ENCODE results near the gene FGF14. TPM values are rescaled to one million over a fixed set of nuclear protein-coding genes. Genes with fewer than 3 reads are reported as not detected.

FGF14 gene
- polyA plus RNA-seq, 1 of the 3 experiments (the other 2 are of a cell fraction) = 0.20 TPM

- no peak overlapping the region for H2AFZ ChIP-seq (ENCODE audit: low read depth)
- WGBS (ENCODE audit: low lambda C conversion rate) = 69% methylated on average over 8 of the region's 8 CpGs
- no peaks in the 10 kb centered on the region; the same call in 1 of the 2 replicates for H3K27me3 ChIP-seq (ENCODE audit: insufficient read depth)
- no peak overlapping the region for H3K4me3 ChIP-seq (ENCODE audit: low read depth in 2 of 2, low read length in 1 of 2)
- H3K9me2 ChIP-seq = no peaks in the 10 kb centered on the region
- peaks cover 0 to 3% of the 10 kb centered on the region in 2 experiments; a peak in 2 of 4 replicates for H3K4me1 ChIP-seq (ENCODE audit: control insufficient read depth in 1 of 2, insufficient read depth in 2 of 2, low read depth in 1 of 2, low read length in 1 of 2)
- CTCF ChIA-PET = interaction anchor here (1.3 to 1.4 kb wide), 2 partner anchors 10 to 192 kb away, joined by 3 to 4 read pairs; no protein-coding TSS in a partner anchor
- DNase-seq = no peak
- peaks cover 0 to 8% of the 10 kb centered on the region in 2 experiments for H3K36me3 ChIP-seq (replicated peaks in 1 of 2; ENCODE audit: control insufficient read depth in 1 of 2, insufficient read depth in 2 of 2, low read length in 1 of 2)
- H4K20me1 ChIP-seq (ENCODE audit: insufficient read depth) = no peaks in the 10 kb centered on the region
- H3F3A ChIP-seq (replicated peaks; ENCODE audit: insufficient read depth) = no peaks in the 10 kb centered on the region
- H3K4me2 ChIP-seq = no peak overlapping the region
- no peaks in the 10 kb centered on the region for H3K9me3 ChIP-seq
- POLR2A ChIA-PET = no interaction called here
- no peak overlapping the region for H3K27ac ChIP-seq (ENCODE audit: low read depth in 2 of 2, low read length in 1 of 2)
- TF ChIP-seq, protein P1, sequence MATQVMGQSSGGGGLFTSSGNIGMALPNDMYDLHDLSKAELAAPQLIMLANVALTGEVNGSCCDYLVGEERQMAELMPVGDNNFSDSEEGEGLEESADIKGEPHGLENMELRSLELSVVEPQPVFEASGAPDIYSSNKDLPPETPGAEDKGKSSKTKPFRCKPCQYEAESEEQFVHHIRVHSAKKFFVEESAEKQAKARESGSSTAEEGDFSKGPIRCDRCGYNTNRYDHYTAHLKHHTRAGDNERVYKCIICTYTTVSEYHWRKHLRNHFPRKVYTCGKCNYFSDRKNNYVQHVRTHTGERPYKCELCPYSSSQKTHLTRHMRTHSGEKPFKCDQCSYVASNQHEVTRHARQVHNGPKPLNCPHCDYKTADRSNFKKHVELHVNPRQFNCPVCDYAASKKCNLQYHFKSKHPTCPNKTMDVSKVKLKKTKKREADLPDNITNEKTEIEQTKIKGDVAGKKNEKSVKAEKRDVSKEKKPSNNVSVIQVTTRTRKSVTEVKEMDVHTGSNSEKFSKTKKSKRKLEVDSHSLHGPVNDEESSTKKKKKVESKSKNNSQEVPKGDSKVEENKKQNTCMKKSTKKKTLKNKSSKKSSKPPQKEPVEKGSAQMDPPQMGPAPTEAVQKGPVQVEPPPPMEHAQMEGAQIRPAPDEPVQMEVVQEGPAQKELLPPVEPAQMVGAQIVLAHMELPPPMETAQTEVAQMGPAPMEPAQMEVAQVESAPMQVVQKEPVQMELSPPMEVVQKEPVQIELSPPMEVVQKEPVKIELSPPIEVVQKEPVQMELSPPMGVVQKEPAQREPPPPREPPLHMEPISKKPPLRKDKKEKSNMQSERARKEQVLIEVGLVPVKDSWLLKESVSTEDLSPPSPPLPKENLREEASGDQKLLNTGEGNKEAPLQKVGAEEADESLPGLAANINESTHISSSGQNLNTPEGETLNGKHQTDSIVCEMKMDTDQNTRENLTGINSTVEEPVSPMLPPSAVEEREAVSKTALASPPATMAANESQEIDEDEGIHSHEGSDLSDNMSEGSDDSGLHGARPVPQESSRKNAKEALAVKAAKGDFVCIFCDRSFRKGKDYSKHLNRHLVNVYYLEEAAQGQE (IDR thresholded peaks at IDR 0.05; ENCODE audit: low read depth, low read length) = no peak
- TF ChIP-seq TEAD4 (IDR thresholded peaks at IDR 0.05; ENCODE audit: borderline replicate concordance, insufficient read depth) (no peak), CHD2 (IDR thresholded peaks at IDR 0.05; ENCODE audit: low read length, partially characterized antibody) (no peak), YY1 (IDR thresholded peaks at IDR 0.05; ENCODE audit: low read depth) (no peak), TCF12 (IDR thresholded peaks at IDR 0.05) (no peak), POLR2AphosphoS5 (IDR thresholded peaks at IDR 0.05; ENCODE audit: low read depth, low read length) (no peak), FOSL2 (IDR thresholded peaks at IDR 0.05; ENCODE audit: borderline replicate concordance, low read depth) (no peak), MXI1 (IDR thresholded peaks at IDR 0.05; ENCODE audit: low read depth, low read length) (no peak), NRF1 (IDR thresholded peaks at IDR 0.05; ENCODE audit: low read depth, low read length) (no peak), RXRA (IDR thresholded peaks at IDR 0.05; ENCODE audit: borderline replicate concordance, low read depth) (no peak), TAF1 (IDR thresholded peaks at IDR 0.05; ENCODE audit: borderline replicate concordance, low read depth, low read length) (no peak), RFX5 (IDR thresholded peaks at IDR 0.05; ENCODE audit: low read length) (no peak), GABPA (IDR thresholded peaks at IDR 0.05; ENCODE audit: low read depth) (no peak)
- TF ChIP-seq, protein P2, sequence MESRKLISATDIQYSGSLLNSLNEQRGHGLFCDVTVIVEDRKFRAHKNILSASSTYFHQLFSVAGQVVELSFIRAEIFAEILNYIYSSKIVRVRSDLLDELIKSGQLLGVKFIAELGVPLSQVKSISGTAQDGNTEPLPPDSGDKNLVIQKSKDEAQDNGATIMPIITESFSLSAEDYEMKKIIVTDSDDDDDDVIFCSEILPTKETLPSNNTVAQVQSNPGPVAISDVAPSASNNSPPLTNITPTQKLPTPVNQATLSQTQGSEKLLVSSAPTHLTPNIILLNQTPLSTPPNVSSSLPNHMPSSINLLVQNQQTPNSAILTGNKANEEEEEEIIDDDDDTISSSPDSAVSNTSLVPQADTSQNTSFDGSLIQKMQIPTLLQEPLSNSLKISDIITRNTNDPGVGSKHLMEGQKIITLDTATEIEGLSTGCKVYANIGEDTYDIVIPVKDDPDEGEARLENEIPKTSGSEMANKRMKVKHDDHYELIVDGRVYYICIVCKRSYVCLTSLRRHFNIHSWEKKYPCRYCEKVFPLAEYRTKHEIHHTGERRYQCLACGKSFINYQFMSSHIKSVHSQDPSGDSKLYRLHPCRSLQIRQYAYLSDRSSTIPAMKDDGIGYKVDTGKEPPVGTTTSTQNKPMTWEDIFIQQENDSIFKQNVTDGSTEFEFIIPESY (IDR thresholded peaks at IDR 0.05; ENCODE audit: borderline replicate concordance, low read depth) = no peak
- TF ChIP-seq, protein P3, sequence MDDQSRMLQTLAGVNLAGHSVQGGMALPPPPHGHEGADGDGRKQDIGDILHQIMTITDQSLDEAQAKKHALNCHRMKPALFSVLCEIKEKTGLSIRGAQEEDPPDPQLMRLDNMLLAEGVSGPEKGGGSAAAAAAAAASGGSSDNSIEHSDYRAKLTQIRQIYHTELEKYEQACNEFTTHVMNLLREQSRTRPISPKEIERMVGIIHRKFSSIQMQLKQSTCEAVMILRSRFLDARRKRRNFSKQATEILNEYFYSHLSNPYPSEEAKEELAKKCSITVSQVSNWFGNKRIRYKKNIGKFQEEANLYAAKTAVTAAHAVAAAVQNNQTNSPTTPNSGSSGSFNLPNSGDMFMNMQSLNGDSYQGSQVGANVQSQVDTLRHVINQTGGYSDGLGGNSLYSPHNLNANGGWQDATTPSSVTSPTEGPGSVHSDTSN (IDR thresholded peaks at IDR 0.05) = no peak
- no peaks in the 10 kb centered on the region for H3K79me2 ChIP-seq (ENCODE audit: insufficient read depth)
- no peak overlapping the region for H3K9ac ChIP-seq
Observed at GRCh38 chr13:102333320-102334198, 68.3 kb downstream of the FGF14 start.

Data from SK-N-SH (cell line).